ENCODE results near the gene PARD3. TPM values are rescaled to one million over a fixed set of nuclear protein-coding genes. Genes with fewer than 3 reads are reported as not detected.
"Not testable (repeated sequence)": the region's sequence is repeated elsewhere in the genome, so short reads cannot be mapped to it uniquely, and the experiment has no call there.

PARD3 gene
- polyA plus RNA-seq, 6 donors from 2014 or later: 0.05 to 0.36 (median 0.16) TPM; not detected in 3

DNA sequence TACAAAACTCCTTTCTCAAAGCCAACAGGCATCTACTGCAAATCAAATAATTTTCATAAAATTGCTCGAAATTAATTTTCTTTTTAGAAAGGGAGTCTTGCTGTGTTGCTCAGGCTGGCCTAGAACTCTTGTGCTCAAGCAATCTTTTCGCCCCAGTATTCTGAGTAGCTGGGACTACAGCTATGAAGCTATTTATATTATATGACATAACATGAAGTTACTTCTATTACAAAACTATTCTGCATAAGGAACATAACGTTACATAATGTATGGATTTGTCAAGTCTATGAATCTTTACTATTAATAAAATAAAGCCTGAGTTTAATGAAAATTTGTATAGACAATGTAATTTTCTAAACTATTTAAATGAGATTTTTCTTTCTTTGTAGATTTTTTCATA is 415.0 kb downstream of the PARD3 start:
- no peak for DNase-seq
- H3K4me3 Mint-ChIP-seq: no peak overlapping the region
- no peaks in the 10 kb centered on the region for H3K4me1 Mint-ChIP-seq

GRCh38 chr10:34399013-34399412 is 416.1 kb downstream of the PARD3 start:
- Mint-ChIP-seq H3K4me1 (no peaks in the 10 kb centered on the region), H3K9me3 (peaks cover 0 to 3% (median 0%) of the 10 kb centered on the region in 7 donors), H3K27me3 (no peaks in the 10 kb centered on the region), H3K4me3 (no peak overlapping the region), H3K36me3 (no peaks in the 10 kb centered on the region), H3K27ac (no peak overlapping the region)
- DNase-seq (no peak), ATAC-seq (ENCODE audit: low read depth in 2 of 2) (no peak)

More for the DNA sequence above, 415.0 kb downstream of the PARD3 start:
- ATAC-seq (ENCODE audit: low read depth in 2 of 2): no peak
- H3K27ac Mint-ChIP-seq: no peak overlapping the region
- H3K9me3 Mint-ChIP-seq: no peaks in the 10 kb centered on the region
- no peaks in the 10 kb centered on the region for H3K27me3 Mint-ChIP-seq
- no peaks in the 10 kb centered on the region for H3K36me3 Mint-ChIP-seq

- Mint-ChIP-seq H3K27ac (no peak overlapping the region), H3K9me3 (peaks cover 0 to 3% (median 0%) of the 10 kb centered on the region in 7 donors), H3K36me3 (no peaks in the 10 kb centered on the region), H3K27me3 (no peaks in the 10 kb centered on the region), H3K4me3 (no peak overlapping the region), H3K4me1 (no peaks in the 10 kb centered on the region)
- no peak for DNase-seq
- ATAC-seq (ENCODE audit: low read depth in 2 of 2): no peak
Measured at GRCh38 chr10:34397324-34397723, 417.8 kb downstream of the PARD3 start.

DNA sequence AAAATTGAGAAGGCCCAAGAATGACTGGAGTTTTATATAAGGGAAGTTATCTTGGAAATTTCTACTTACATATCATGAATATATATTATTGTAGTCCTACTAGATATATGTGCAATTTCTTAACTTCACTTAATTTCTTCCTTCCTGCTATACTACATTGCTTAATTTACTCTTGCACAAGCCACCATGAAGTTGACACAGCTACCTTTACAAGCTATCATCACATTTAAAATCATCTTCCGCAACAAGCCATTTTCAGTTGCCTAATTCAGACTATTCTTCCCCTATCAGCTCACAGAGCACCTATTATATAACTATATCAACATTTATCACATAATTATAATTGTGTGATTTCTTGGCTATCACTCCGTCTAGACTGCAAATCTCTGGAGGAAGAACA is 418.4 kb downstream of the PARD3 start:
- no peak for DNase-seq
- Mint-ChIP-seq H3K4me3 (no peak overlapping the region), H3K36me3 (no peaks in the 10 kb centered on the region), H3K4me1 (no peaks in the 10 kb centered on the region), H3K27ac (no peak overlapping the region), H3K27me3 (no peaks in the 10 kb centered on the region), H3K9me3 (peaks cover 0 to 3% (median 0%) of the 10 kb centered on the region in 7 donors)
- no peak for ATAC-seq (ENCODE audit: low read depth in 2 of 2)

- Mint-ChIP-seq H3K27ac (no peak overlapping the region), H3K4me1 (no peaks in the 10 kb centered on the region), H3K9me3 (peaks cover 0 to 3% (median 0%) of the 10 kb centered on the region in 7 donors), H3K4me3 (peak overlapping the region in 1 of 8 donors; percentile 58), H3K27me3 (no peaks in the 10 kb centered on the region), H3K36me3 (no peaks in the 10 kb centered on the region)
- no peak for DNase-seq
- no peak for ATAC-seq (ENCODE audit: low read depth in 2 of 2)
Measured at GRCh38 chr10:34392641-34393170, 422.4 kb downstream of the PARD3 start.

DNA sequence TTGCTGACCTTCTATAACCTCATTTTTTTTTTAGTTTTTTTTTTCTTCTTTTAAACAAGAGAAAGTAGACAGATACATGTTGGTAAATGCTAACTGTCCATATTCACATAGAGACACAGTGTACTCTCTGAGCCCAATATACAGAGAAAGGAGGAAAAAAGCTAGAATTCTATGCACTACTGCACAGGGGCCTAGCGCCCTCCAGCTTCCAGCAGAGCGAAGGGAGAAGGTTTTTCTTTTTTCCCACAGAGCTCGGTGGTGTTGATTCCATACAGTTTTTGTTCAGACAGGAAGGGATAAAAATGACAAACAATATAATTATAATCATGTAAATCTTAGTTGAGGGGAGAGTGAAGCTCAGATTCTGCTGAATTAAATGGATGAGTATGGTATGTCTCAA is 423.9 kb downstream of the PARD3 start:
- not testable (repeated sequence) for H3K36me3 Mint-ChIP-seq; DNase-seq; ATAC-seq (ENCODE audit: low read depth in 2 of 2); H3K9me3 Mint-ChIP-seq; H3K4me3 Mint-ChIP-seq; H3K4me1 Mint-ChIP-seq; H3K27me3 Mint-ChIP-seq; H3K27ac Mint-ChIP-seq

DNA sequence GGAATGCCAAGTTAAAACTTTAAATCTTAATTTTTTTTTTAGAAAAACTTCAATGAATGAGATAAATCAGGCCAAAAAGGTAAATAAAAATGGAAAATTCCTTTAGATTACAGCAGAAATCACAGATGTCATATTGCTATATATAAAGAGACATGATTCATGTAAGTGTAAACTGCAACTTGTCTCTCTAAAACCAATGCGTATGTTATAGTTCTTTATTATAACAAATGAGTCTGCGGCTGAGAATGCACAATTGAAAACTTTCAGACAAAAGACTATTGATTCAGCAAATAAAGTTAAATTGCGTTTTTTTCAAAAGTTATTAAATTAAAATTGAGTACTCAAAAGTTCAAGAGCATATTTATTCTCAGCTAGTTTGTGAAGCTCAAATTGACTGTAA is 425.3 kb downstream of the PARD3 start:
- ATAC-seq (ENCODE audit: low read depth in 2 of 2): no peak

GRCh38 chr10:34386921-34387320 is 428.2 kb downstream of the PARD3 start:
- H3K4me1 Mint-ChIP-seq: no peaks in the 10 kb centered on the region
- no peak overlapping the region for H3K4me3 Mint-ChIP-seq
- no peaks in the 10 kb centered on the region for H3K36me3 Mint-ChIP-seq
- H3K9me3 Mint-ChIP-seq: peaks cover 0 to 2% (median 0%) of the 10 kb centered on the region in 7 donors
- ATAC-seq (ENCODE audit: low read depth in 2 of 2): no peak
- H3K27me3 Mint-ChIP-seq: no peaks in the 10 kb centered on the region
- no peak overlapping the region for H3K27ac Mint-ChIP-seq
- DNase-seq: no peak

More for the DNA sequence above, 425.3 kb downstream of the PARD3 start:
- Mint-ChIP-seq H3K4me1 (no peaks in the 10 kb centered on the region), H3K27me3 (no peaks in the 10 kb centered on the region), H3K27ac (no peak overlapping the region), H3K4me3 (no peak overlapping the region), H3K36me3 (no peaks in the 10 kb centered on the region), H3K9me3 (peaks cover 0 to 3% (median 0%) of the 10 kb centered on the region in 7 donors)
- DNase-seq: no peak

GRCh38 chr10:34384372-34384771 is 430.7 kb downstream of the PARD3 start:
- no peaks in the 10 kb centered on the region for H3K27me3 Mint-ChIP-seq
- DNase-seq (no peak), ATAC-seq (ENCODE audit: low read depth in 2 of 2) (no peak)
- H3K9me3 Mint-ChIP-seq: peaks cover 0 to 2% (median 0%) of the 10 kb centered on the region in 7 donors
- H3K36me3 Mint-ChIP-seq: no peaks in the 10 kb centered on the region
- no peaks in the 10 kb centered on the region for H3K4me1 Mint-ChIP-seq
- H3K27ac Mint-ChIP-seq: no peak overlapping the region
- no peak overlapping the region for H3K4me3 Mint-ChIP-seq

- no peak overlapping the region for H3K4me3 Mint-ChIP-seq
- no peak overlapping the region for H3K27ac Mint-ChIP-seq
Measured at GRCh38 chr10:34382626-34383025, 432.5 kb downstream of the PARD3 start.

DNA sequence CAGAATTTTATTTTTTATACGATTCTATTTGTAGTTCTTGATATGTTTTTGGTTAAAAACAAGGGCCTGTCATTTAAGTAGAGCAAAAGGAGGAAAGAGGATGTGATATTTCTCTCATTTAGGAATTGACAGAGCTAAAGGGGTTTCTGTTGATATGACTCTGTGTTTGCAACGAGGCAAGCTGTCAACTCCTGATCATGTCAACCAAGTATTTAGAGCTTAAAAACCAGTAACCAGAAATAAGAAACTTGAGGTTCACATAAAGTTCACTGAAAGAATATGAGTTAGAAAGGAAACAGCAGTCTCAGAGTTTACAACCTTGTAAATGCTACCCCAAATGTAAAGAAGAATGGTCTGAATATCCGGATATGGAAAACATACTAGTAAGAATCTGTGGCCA is 434.2 kb downstream of the PARD3 start:
- no peak for ATAC-seq (ENCODE audit: low read depth in 2 of 2)
- Mint-ChIP-seq H3K4me1 (no peaks in the 10 kb centered on the region), H3K4me3 (no peak overlapping the region), H3K27ac (no peak overlapping the region), H3K27me3 (no peaks in the 10 kb centered on the region), H3K36me3 (no peaks in the 10 kb centered on the region), H3K9me3 (no peaks in the 10 kb centered on the region)
- no peak for DNase-seq

More at GRCh38 chr10:34382626-34383025, 432.5 kb downstream of the PARD3 start:
- no peaks in the 10 kb centered on the region for H3K9me3 Mint-ChIP-seq
- no peaks in the 10 kb centered on the region for H3K4me1 Mint-ChIP-seq
- H3K36me3 Mint-ChIP-seq: no peaks in the 10 kb centered on the region
- DNase-seq (no peak), ATAC-seq (ENCODE audit: low read depth in 2 of 2) (no peak)
- H3K27me3 Mint-ChIP-seq: no peaks in the 10 kb centered on the region

DNA sequence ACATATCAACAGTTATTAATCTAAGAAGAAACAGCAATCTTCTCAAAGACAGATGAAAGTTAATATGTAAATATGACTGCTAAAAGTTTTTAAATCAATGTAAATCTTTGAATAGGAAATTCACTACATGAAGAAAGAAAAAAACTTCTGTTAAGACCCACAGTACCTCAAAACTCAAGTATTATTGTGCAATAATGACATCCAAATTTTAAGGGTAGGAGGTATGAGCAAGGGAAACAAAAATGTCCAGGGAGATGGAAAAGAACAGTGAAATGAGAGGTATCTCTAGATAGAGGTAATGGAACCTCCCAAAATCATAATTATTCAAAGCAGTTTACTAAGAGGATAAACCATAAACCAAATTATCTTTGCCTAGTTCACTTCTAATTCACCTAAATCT is 436.8 kb downstream of the PARD3 start:
- peaks cover 0 to 6% (median 4%) of the 10 kb centered on the region in 3 donors for H3K4me1 Mint-ChIP-seq
- no peaks in the 10 kb centered on the region for H3K27me3 Mint-ChIP-seq
- H3K36me3 Mint-ChIP-seq: no peaks in the 10 kb centered on the region
- DNase-seq (no peak), ATAC-seq (ENCODE audit: low read depth in 2 of 2) (no peak)
- no peak overlapping the region for H3K4me3 Mint-ChIP-seq
- no peaks in the 10 kb centered on the region for H3K9me3 Mint-ChIP-seq
- no peak overlapping the region for H3K27ac Mint-ChIP-seq

DNA sequence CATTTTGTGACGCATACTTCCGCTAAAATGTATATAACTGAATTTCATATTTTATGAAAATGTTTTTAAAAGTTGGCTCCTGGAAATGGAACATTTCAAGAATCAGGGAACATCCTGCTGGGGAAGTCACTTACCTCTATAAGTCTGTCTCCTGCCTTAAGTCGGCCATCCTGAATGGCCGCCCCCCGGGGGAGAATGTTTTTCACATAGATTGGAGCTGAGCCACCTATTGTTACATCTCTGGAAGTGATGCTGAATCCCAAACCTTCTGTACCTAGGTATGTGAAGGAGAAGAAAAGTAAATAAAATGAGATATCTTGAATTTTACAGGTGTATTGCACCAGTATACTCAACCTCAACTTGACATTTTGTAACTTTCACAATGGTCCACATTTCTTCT is 437.3 kb downstream of the PARD3 start:
- H3K27me3 Mint-ChIP-seq: no peaks in the 10 kb centered on the region
- no peak overlapping the region for H3K27ac Mint-ChIP-seq
- DNase-seq (no peak), ATAC-seq (ENCODE audit: low read depth in 2 of 2) (no peak)
- H3K4me3 Mint-ChIP-seq: no peak overlapping the region
- no peaks in the 10 kb centered on the region for H3K36me3 Mint-ChIP-seq
- no peaks in the 10 kb centered on the region for H3K9me3 Mint-ChIP-seq
- H3K4me1 Mint-ChIP-seq: peaks cover 0 to 6% (median 4%) of the 10 kb centered on the region in 3 donors

DNA sequence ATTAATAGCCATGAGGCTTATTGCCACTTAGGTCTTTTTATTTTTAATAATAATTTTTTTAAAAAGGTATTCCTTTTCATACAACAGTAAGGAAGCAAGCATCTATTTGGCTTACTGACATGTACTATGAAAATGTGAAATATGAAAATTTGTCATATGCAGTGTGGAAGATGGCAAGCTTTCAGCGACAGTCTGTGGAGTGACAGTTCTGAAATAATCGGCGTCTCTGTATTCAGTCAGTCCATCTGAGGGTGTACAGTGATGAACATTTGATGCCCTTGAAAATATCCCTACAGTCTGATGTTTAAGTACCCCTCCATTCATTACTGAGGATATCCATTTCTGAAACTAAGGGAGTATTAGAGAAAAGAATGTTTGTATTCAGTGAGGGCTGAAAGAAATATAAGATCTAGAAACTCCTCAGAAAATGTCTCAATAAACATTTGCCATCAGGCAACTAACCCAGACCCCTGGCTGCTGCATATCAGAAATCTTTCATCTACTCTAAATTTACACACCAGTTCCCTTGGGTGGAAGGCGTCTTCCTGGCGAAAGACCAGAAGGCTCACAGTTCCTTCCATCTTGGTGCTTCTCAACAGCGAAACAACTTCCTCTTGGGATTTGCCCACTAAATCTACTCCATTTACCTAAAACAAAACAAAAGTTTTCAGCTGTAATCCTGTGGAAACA is 440.6 kb downstream of the PARD3 start:
- H3K27me3 Mint-ChIP-seq: no peaks in the 10 kb centered on the region
- peaks cover 0 to 7% (median 0%) of the 10 kb centered on the region in 7 donors for H3K9me3 Mint-ChIP-seq
- DNase-seq: no peak
- H3K4me3 Mint-ChIP-seq: no peak overlapping the region
- H3K4me1 Mint-ChIP-seq: peaks cover 0 to 6% (median 4%) of the 10 kb centered on the region in 3 donors
- ATAC-seq (ENCODE audit: low read depth in 2 of 2): no peak
- no peaks in the 10 kb centered on the region for H3K36me3 Mint-ChIP-seq
- no peak overlapping the region for H3K27ac Mint-ChIP-seq

All from naive B cell (primary cell).